ENCODE measurements around the gene MOCS3.

DNA sequence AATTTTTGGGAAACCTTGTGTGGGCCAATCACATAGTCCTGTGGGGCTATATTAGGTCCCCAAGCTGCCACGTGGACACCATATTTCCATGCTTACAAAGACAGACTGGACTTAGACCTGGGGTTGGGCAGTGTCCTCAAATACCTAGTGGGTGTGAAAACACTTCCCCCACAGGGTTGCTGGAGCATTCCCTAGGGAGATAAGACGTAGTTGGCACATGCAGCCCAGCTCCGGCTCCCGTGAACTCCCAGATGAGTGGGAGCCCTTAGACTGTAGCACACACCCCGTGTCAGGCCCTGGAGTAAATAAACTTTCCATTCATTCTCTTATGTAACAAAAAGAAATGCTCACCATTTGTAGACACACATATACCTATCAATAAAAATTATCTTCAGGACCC, 50.1 kb downstream of the MOCS3 start:
- TF ChIP-seq MYC (IDR thresholded peaks at IDR 0.05; ENCODE audit: insufficient read depth, insufficient read length, insufficient replicate concordance, low read length, severe bottlenecking) (no peak), SMARCA5 (IDR thresholded peaks at IDR 0.05) (no peak), PAX8 (IDR thresholded peaks at IDR 0.05) (no peak), POLR2AphosphoS2 (IDR thresholded peaks at IDR 0.05; ENCODE audit: low read depth, low read length) (no peak), CREM (IDR thresholded peaks at IDR 0.05; ENCODE audit: low read depth) (no peak), CREB1 (IDR thresholded peaks at IDR 0.05; ENCODE audit: low read depth) (no peak), POLR2AphosphoS5 (IDR thresholded peaks at IDR 0.05; ENCODE audit: low read length) (no peak), FOXM1 (IDR thresholded peaks at IDR 0.05; ENCODE audit: low read depth, low read length) (no peak), RELA (IDR thresholded peaks at IDR 0.05; ENCODE audit: borderline replicate concordance, partially characterized antibody) (no peak), ZNF622 (IDR thresholded peaks at IDR 0.05) (no peak)
- TF ChIP-seq, protein P1, sequence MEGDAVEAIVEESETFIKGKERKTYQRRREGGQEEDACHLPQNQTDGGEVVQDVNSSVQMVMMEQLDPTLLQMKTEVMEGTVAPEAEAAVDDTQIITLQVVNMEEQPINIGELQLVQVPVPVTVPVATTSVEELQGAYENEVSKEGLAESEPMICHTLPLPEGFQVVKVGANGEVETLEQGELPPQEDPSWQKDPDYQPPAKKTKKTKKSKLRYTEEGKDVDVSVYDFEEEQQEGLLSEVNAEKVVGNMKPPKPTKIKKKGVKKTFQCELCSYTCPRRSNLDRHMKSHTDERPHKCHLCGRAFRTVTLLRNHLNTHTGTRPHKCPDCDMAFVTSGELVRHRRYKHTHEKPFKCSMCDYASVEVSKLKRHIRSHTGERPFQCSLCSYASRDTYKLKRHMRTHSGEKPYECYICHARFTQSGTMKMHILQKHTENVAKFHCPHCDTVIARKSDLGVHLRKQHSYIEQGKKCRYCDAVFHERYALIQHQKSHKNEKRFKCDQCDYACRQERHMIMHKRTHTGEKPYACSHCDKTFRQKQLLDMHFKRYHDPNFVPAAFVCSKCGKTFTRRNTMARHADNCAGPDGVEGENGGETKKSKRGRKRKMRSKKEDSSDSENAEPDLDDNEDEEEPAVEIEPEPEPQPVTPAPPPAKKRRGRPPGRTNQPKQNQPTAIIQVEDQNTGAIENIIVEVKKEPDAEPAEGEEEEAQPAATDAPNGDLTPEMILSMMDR (IDR thresholded peaks at IDR 0.05 in 2 of 3, conservative IDR thresholded peaks at IDR 0.05 in 1 of 3; ENCODE audit: control insufficient read depth in 2 of 3, extremely low read depth in 1 of 3, insufficient read depth in 1 of 3, low read depth in 3 of 3, low read length in 3 of 3) = no peak
